Cardiac muscle cell (in vitro differentiated cells and primary cell): ENCODE data around the gene MINK1. TPM values are rescaled to one million over a fixed set of nuclear protein-coding genes. Genes with fewer than 3 reads are reported as not detected.
A peak's percentile ranks its signal among the peaks of the same experiment; 100 is the strongest.

ENCODE experiments used
- DNase-seq, 2 donors: peaks; one replicate each; pipeline versions ENCODE4 v3.0.0 to v3.0.0-alpha.2; 2010 to 2017; ENCODE audit warnings: low read depth in 1 of 2, low spot score in 1 of 2
- H3K27ac ChIP-seq: fragments of 200-600 bp; sonication (generic); 2 replicates; pipeline ENCODE4 v1.5.1; 2016
- H3K27me3 ChIP-seq: fragments of 200-600 bp; sonication (generic); 2 replicates; pipeline ENCODE4 v1.6.0; 2016; ENCODE audit warnings: control low read depth
- H3K36me3 ChIP-seq: fragments of 200-600 bp; sonication (generic); 2 replicates; pipeline ENCODE4 v1.5.1; 2016; ENCODE audit warnings: control low read depth
- H3K4me1 ChIP-seq: fragments of 200-600 bp; sonication (generic); 2 replicates; pipeline ENCODE4 v1.8.1; 2017; ENCODE audit warnings: low read depth, mild to moderate bottlenecking, mixed run types
- H3K4me3 ChIP-seq: fragments of 200-600 bp; sonication (generic); 2 replicates; pipeline ENCODE4 v1.5.1; 2016; ENCODE audit warnings: mild to moderate bottlenecking
- H3K9me3 ChIP-seq: fragments of 200-600 bp; sonication (generic); 2 replicates; pipeline ENCODE4 v1.5.1; 2017; ENCODE audit warnings: low read depth, mild to moderate bottlenecking, control low read depth
- CTCF ChIP-seq: IDR thresholded peaks from 2 replicates; pipeline ENCODE4 v1.5.1; 2012; ENCODE audit warnings: low read depth, mild to moderate bottlenecking, low read length
- polyA plus RNA-seq: library from polyadenylated mRNA; unstranded; fragments of >200 nt; fragmentation: Nextera tagmentation; extraction: Ambion mirVana; gene quantifications from 2 replicates; pipeline ENCODE4 v1.2.1, GENCODE V29; 2016
- total RNA-seq: library from RNA; depleted of rRNA; stranded (reverse); fragments of >200 nt; gene quantifications from 2 replicates; pipeline ENCODE4 v1.2.3, GENCODE V29; 2016

The MINK1 gene
- total and polyA plus RNA-seq, 2 experiments from 2014 or later: 27.1 to 47.7 TPM

GRCh38 chr17:4933646-4934045 is 100.5 kb downstream of the MINK1 start:
- no peak for TF ChIP-seq CTCF
- H3K9me3 ChIP-seq: no peaks in the 10 kb centered on the region

GRCh38 chr17:4934173-4934979 is 101.2 kb downstream of the MINK1 start:
- Histone ChIP-seq H3K36me3 (peaks cover 11% of the 10 kb centered on the region), H3K4me3 (no peak overlapping the region), H3K9me3 (no peaks in the 10 kb centered on the region), H3K27ac (peak overlapping the region; percentile 34), H3K4me1 (peaks cover 8% of the 10 kb centered on the region), H3K27me3 (no peaks in the 10 kb centered on the region)
- peak; percentile 58 for TF ChIP-seq CTCF
- DNase-seq: peak in 1 of 2 donors; percentile 59

More at GRCh38 chr17:4933646-4934045, 100.5 kb downstream of the MINK1 start:
- no peak for DNase-seq
- H3K4me3 ChIP-seq: no peak overlapping the region
- H3K36me3 ChIP-seq: peaks cover 11% of the 10 kb centered on the region
- H3K4me1 ChIP-seq: peaks cover 4% of the 10 kb centered on the region
- peak overlapping the region; percentile 34 for H3K27ac ChIP-seq
- H3K27me3 ChIP-seq: no peaks in the 10 kb centered on the region

- peaks cover 8% of the 10 kb centered on the region for H3K4me1 ChIP-seq
- no peaks in the 10 kb centered on the region for H3K9me3 ChIP-seq
- peaks cover 11% of the 10 kb centered on the region for H3K36me3 ChIP-seq
- H3K27ac ChIP-seq: no peak overlapping the region
- TF ChIP-seq CTCF: no peak
- no peak overlapping the region for H3K4me3 ChIP-seq
- no peak for DNase-seq
- H3K27me3 ChIP-seq: no peaks in the 10 kb centered on the region
Measured at GRCh38 chr17:4935650-4936049, 102.5 kb downstream of the MINK1 start.

- Histone ChIP-seq H3K27me3 (no peaks in the 10 kb centered on the region), H3K36me3 (peaks cover 11% of the 10 kb centered on the region), H3K9me3 (no peaks in the 10 kb centered on the region), H3K4me3 (no peak overlapping the region), H3K27ac (no peak overlapping the region), H3K4me1 (peaks cover 14% of the 10 kb centered on the region)
- no peak for TF ChIP-seq CTCF
- no peak for DNase-seq
Measured at GRCh38 chr17:4936436-4936835, 103.3 kb downstream of the MINK1 start.

GRCh38 chr17:4937553-4937952 is 104.4 kb downstream of the MINK1 start:
- no peaks in the 10 kb centered on the region for H3K9me3 ChIP-seq
- no peaks in the 10 kb centered on the region for H3K27me3 ChIP-seq
- TF ChIP-seq CTCF: no peak
- H3K36me3 ChIP-seq: peaks cover 15% of the 10 kb centered on the region
- no peak overlapping the region for H3K27ac ChIP-seq
- peaks cover 16% of the 10 kb centered on the region for H3K4me1 ChIP-seq
- no peak for DNase-seq
- H3K4me3 ChIP-seq: no peak overlapping the region
